Measurements from ENCODE around the gene C3. TPM values are rescaled to one million over a fixed set of nuclear protein-coding genes. Genes with fewer than 3 reads are reported as not detected.
"Not testable (repeated sequence)": the region's sequence is repeated elsewhere in the genome, so short reads cannot be mapped to it uniquely, and the experiment has no call there.

Gene C3
- under 1 TPM; 0.81 to 0.94 TPM for total RNA-seq

- Mint-ChIP-seq H3K27me3 (ENCODE audit: low read depth) (no peaks in the 10 kb centered on the region), H3K9me3 (no peaks in the 10 kb centered on the region), H3K36me3 (ENCODE audit: low read depth) (no peaks in the 10 kb centered on the region), H3K27ac (no peak within 1 kb of the TSS), H3K4me1 (ENCODE audit: low read depth) (peaks cover 17% of the 10 kb centered on the region), H3K4me3 (no peak within 1 kb of the TSS)
- CTCF ChIA-PET, result interaction anchor here (0.7 kb wide), 1 partner anchor 65 kb away, joined by 3 read pairs; no protein-coding TSS in a partner anchor
- DNase-seq, result no peak
- intact Hi-C loops (cut with micrococcal nuclease), result no loop called here
Observed at GRCh38 chr19:6720369-6721137, at the start of gene C3. C3 (minus strand) TSS chr19:6720650; CDS start chr19:6720589, 61 bp downstream.

GRCh38 chr19:6769006-6769619, 48.7 kb upstream of the C3 start:
- intact Hi-C loops (cut with micrococcal nuclease), result no loop called here
- Mint-ChIP-seq H3K27ac (peak overlapping the region; percentile 91), H3K4me3 (no peak overlapping the region), H3K27me3 (ENCODE audit: low read depth) (no peaks in the 10 kb centered on the region), H3K36me3 (ENCODE audit: low read depth) (peaks cover 12% of the 10 kb centered on the region), H3K4me1 (ENCODE audit: low read depth) (peaks cover 43% of the 10 kb centered on the region), H3K9me3 (peaks cover 2% of the 10 kb centered on the region)
- no peak for DNase-seq
- CTCF ChIA-PET, result interaction anchor here (0.6 to 3.1 kb wide), 7 partner anchors 31 to 253 kb away, joined by 3 to 13 read pairs (median 4); no protein-coding TSS in a partner anchor

- Mint-ChIP-seq H3K27me3 (ENCODE audit: low read depth) (no peaks in the 10 kb centered on the region), H3K4me1 (ENCODE audit: low read depth) (peaks cover 38% of the 10 kb centered on the region), H3K27ac (peak overlapping the region; percentile 91), H3K36me3 (ENCODE audit: low read depth) (peaks cover 6% of the 10 kb centered on the region), H3K4me3 (peak overlapping the region; percentile 94), H3K9me3 (no peaks in the 10 kb centered on the region)
- DNase-seq, result peak; percentile 41
- intact Hi-C loops (cut with micrococcal nuclease), result no loop called here
- CTCF ChIA-PET, result interaction anchor here (0.8 to 3.1 kb wide), 5 partner anchors 30 to 163 kb away, joined by 3 to 13 read pairs (median 3); no protein-coding TSS in a partner anchor
Observed at GRCh38 chr19:6768236-6768785, 47.9 kb upstream of the C3 start.

- peaks cover 6% of the 10 kb centered on the region for H3K36me3 Mint-ChIP-seq (ENCODE audit: low read depth)
- peak within 1 kb of the TSS; percentile 94 for H3K4me3 Mint-ChIP-seq
- peak within 1 kb of the TSS; percentile 91 for H3K27ac Mint-ChIP-seq
- H3K4me1 Mint-ChIP-seq (ENCODE audit: low read depth), result peaks cover 39% of the 10 kb centered on the region
- H3K27me3 Mint-ChIP-seq (ENCODE audit: low read depth), result no peaks in the 10 kb centered on the region
- CTCF ChIA-PET, result interaction anchor here (0.8 to 3.1 kb wide), 3 partner anchors 29 to 95 kb away, joined by 3 to 13 read pairs (median 11); no protein-coding TSS in a partner anchor
- DNase-seq, result peak; percentile 98
- intact Hi-C loops (cut with micrococcal nuclease), result loop anchor here (1.0 kb wide), 8 partner anchors 14 to 395 kb away; partner anchors contain the start of genes ALKBH7 and GPR108
- H3K9me3 Mint-ChIP-seq, result no peaks in the 10 kb centered on the region
Observed at GRCh38 chr19:6767357-6768235, 47.1 kb upstream of the C3 start, which contains the start of gene SH2D3A. SH2D3A (minus strand) TSS chr19:6767435; CDS start chr19:6763748, 3,687 bp downstream.

DNA sequence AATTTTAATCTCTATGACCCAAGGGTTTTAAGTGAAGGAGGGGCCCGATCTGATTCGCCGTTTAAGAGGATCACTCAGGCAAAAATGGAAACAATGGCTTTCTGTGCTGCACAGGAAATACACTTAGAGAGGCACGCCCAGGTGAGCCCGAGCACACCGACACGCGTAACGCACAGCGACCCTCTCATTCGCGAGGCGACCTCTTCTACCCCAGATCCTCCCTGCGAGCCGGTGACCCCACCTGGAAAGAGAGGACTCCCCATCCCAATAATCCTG, 46.6 kb upstream of the C3 start:
- intact Hi-C loops (cut with micrococcal nuclease), result loop anchor here (1.0 kb wide), 8 partner anchors 14 to 395 kb away; partner anchors contain the start of genes ALKBH7 and GPR108
- Mint-ChIP-seq H3K4me1 (ENCODE audit: low read depth) (peaks cover 37% of the 10 kb centered on the region), H3K36me3 (ENCODE audit: low read depth) (peaks cover 6% of the 10 kb centered on the region), H3K27ac (peak overlapping the region; percentile 91), H3K4me3 (peak overlapping the region; percentile 94), H3K9me3 (no peaks in the 10 kb centered on the region), H3K27me3 (ENCODE audit: low read depth) (no peaks in the 10 kb centered on the region)
- no peak for DNase-seq
- CTCF ChIA-PET, result interaction anchor here (2.8 kb wide), 1 partner anchor 96 kb away, joined by 11 read pairs; no protein-coding TSS in a partner anchor

- Mint-ChIP-seq H3K4me3 (peak overlapping the region; percentile 94), H3K9me3 (no peaks in the 10 kb centered on the region), H3K27me3 (ENCODE audit: low read depth) (no peaks in the 10 kb centered on the region), H3K27ac (peak overlapping the region; percentile 91), H3K4me1 (ENCODE audit: low read depth) (peaks cover 32% of the 10 kb centered on the region), H3K36me3 (ENCODE audit: low read depth) (peaks cover 6% of the 10 kb centered on the region)
- CTCF ChIA-PET, result interaction anchor here (2.8 kb wide), 1 partner anchor 96 kb away, joined by 11 read pairs; no protein-coding TSS in a partner anchor
- DNase-seq, result peak; percentile 59
- intact Hi-C loops (cut with micrococcal nuclease), result loop anchor here (1.0 kb wide), 8 partner anchors 13 to 394 kb away; partner anchors contain the start of genes ALKBH7 and GPR108
Observed at GRCh38 chr19:6766357-6767080, 46.1 kb upstream of the C3 start.

GRCh38 chr19:6765738-6766356, 45.4 kb upstream of the C3 start:
- Mint-ChIP-seq H3K27ac (peak overlapping the region; percentile 91), H3K4me3 (peak overlapping the region; percentile 94), H3K9me3 (no peaks in the 10 kb centered on the region), H3K36me3 (ENCODE audit: low read depth) (peaks cover 10% of the 10 kb centered on the region), H3K4me1 (ENCODE audit: low read depth) (peaks cover 30% of the 10 kb centered on the region), H3K27me3 (ENCODE audit: low read depth) (no peaks in the 10 kb centered on the region)
- DNase-seq, result peak; percentile 35
- CTCF ChIA-PET, result interaction anchor here (0.5 kb wide), 1 partner anchor 262 kb away, joined by 3 read pairs; no protein-coding TSS in a partner anchor
- intact Hi-C loops (cut with micrococcal nuclease), result no loop called here

GRCh38 chr19:6762253-6762797, 41.9 kb upstream of the C3 start:
- DNase-seq; CTCF ChIA-PET; H3K27me3 Mint-ChIP-seq (ENCODE audit: low read depth); H3K27ac Mint-ChIP-seq; H3K9me3 Mint-ChIP-seq; H3K4me3 Mint-ChIP-seq; intact Hi-C loops (cut with micrococcal nuclease): not testable (repeated sequence)
- H3K4me1 Mint-ChIP-seq (ENCODE audit: low read depth), result peaks cover 24% of the 10 kb centered on the region
- H3K36me3 Mint-ChIP-seq (ENCODE audit: low read depth), result peaks cover 23% of the 10 kb centered on the region

DNA sequence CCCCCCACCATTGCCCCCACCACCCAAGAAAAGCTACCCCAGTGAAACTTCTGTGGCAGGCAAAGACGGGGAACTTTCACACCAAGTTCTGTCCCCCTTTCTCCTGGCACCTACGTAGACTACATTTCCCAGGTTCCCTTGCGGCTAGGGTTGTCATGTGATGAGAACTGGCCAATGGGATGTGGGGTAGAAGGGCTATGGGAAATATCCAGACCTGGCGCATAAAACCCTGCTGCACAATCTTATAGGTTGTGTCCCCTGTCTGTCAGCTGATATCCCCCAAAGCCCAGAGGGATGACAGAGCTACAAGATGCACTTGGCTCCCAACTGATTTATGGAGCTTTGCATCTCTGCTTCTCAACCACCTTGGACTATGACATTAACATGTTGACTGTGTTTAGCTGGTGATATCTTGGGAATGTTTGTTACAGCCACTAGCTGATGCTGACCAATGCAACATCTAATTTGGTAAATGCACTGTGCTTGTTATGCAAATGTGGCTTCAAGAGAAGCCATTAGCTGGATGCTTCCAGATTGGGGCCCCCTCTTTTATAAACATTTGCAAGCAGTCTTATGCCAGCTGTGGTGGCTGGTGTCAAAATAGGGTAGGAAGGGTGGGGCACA, 40.7 kb upstream of the C3 start:
- DNase-seq, result peak; percentile 48
- Mint-ChIP-seq H3K36me3 (ENCODE audit: low read depth) (peaks cover 17% of the 10 kb centered on the region), H3K27ac (no peak overlapping the region), H3K9me3 (no peaks in the 10 kb centered on the region), H3K4me3 (no peak overlapping the region), H3K27me3 (ENCODE audit: low read depth) (no peaks in the 10 kb centered on the region), H3K4me1 (ENCODE audit: low read depth) (peaks cover 21% of the 10 kb centered on the region)
- intact Hi-C loops (cut with micrococcal nuclease), result no loop called here
- CTCF ChIA-PET, result interaction anchor here (0.6 kb wide), 1 partner anchor 102 kb away, joined by 5 read pairs; no protein-coding TSS in a partner anchor

- peaks cover 17% of the 10 kb centered on the region for H3K36me3 Mint-ChIP-seq (ENCODE audit: low read depth)
- H3K27ac Mint-ChIP-seq, result no peak overlapping the region
Observed at GRCh38 chr19:6760606-6761005, 40.2 kb upstream of the C3 start.

More at GRCh38 chr19:6760606-6761005, 40.2 kb upstream of the C3 start:
- intact Hi-C loops (cut with micrococcal nuclease), result no loop called here
- H3K4me3 Mint-ChIP-seq, result no peak overlapping the region
- H3K27me3 Mint-ChIP-seq (ENCODE audit: low read depth), result no peaks in the 10 kb centered on the region
- no peaks in the 10 kb centered on the region for H3K9me3 Mint-ChIP-seq
- DNase-seq, result no peak
- CTCF ChIA-PET, result no interaction called here
- peaks cover 16% of the 10 kb centered on the region for H3K4me1 Mint-ChIP-seq (ENCODE audit: low read depth)

Data from activated naive CD4-positive, alpha-beta T cell treated with anti-CD3 and anti-CD28 coated beads for 36 hours (primary cell).